ENCODE results near the gene CEP89. TPM values are rescaled to one million over a fixed set of nuclear protein-coding genes. Genes with fewer than 3 reads are reported as not detected.
"Not testable (repeated sequence)": the region's sequence is repeated elsewhere in the genome, so short reads cannot be mapped to it uniquely, and the experiment has no call there.

The CEP89 gene
- total and polyA plus RNA-seq, 2 donors (not counting 1 experiment from before 2014, with no cell fraction given) = 6.3 to 13.8 TPM

DNA sequence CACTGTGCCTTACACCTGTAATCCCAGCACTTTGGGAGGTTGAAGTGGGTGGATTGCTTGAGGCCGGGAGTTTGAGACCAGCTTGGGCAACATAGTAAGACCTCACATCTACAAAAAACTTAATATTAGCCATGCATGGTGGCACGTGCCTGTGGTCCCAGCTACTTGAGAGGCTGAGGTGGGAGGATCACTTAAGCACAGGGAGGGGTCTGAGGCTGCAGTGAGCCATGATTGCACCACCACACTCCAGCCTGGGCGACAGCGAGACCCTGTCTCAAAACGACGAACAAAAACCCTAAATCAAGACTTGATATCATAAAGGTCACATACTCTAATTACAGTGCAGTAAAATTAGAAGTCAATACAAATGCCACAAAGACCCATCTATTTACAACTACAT is 119.5 kb downstream of the CEP89 start:
- Histone ChIP-seq H3K79me2 (ENCODE audit: control insufficient read depth, insufficient read depth, low read length) (no peaks in the 10 kb centered on the region), H4K20me1 (ENCODE audit: control insufficient read depth, extremely low read depth, insufficient read depth, low read length) (no peaks in the 10 kb centered on the region), H3K9me3 (ENCODE audit: control insufficient read depth, insufficient read depth, low read depth, low read length) (no peaks in the 10 kb centered on the region), H3K4me3 (replicated peaks in 1 of 4; ENCODE audit: control extremely low read depth in 1 of 4, insufficient read depth in 1 of 4, low read depth in 3 of 4, low read length in 4 of 4) (no peak overlapping the region), H3K4me2 (ENCODE audit: extremely low read depth, insufficient read depth, low read length) (no peak overlapping the region), H3K4me1 (ENCODE audit: control insufficient read depth, extremely low read depth, insufficient read depth, low read length) (no peaks in the 10 kb centered on the region), H3K27ac (ENCODE audit: insufficient read depth, low read length) (no peak overlapping the region), H3K27me3 (ENCODE audit: control insufficient read depth, insufficient read depth, low read length) (no peaks in the 10 kb centered on the region), H3K9ac (ENCODE audit: insufficient read depth, low read length) (no peak overlapping the region), H3K36me3 (ENCODE audit: control insufficient read depth, insufficient read depth, low read length) (no peaks in the 10 kb centered on the region), H2AFZ (ENCODE audit: low read length) (no peak overlapping the region)
- DNase-seq (ENCODE audit: low read depth in 2 of 2) = no peak
- no peak for TF ChIP-seq EZH2 (IDR thresholded peaks at IDR 0.05; ENCODE audit: low read length, missing control alignments)

DNA sequence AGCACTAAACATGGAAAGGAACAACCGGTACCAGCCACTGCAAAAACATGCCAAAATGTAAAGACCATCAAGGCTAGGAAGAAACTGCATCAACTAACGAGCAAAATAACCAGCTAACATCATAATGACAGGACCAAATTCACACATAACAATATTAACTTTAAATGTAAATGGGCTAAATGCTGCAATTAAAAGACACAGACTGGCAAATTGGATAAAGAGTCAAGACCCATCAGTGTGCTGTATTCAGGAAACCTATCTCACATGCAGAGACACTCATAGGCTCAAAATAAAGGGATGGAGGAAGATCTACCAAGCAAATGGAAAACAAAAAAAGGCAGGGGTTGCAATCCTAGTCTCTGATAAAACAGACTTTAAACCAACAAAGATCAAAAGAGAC is 123.7 kb downstream of the CEP89 start:
- not testable (repeated sequence) for H3K9ac ChIP-seq (ENCODE audit: insufficient read depth, low read length); H3K27me3 ChIP-seq (ENCODE audit: control insufficient read depth, insufficient read depth, low read length); H3K79me2 ChIP-seq (ENCODE audit: control insufficient read depth, insufficient read depth, low read length); H3K4me3 ChIP-seq (replicated peaks in 1 of 4; ENCODE audit: control extremely low read depth in 1 of 4, insufficient read depth in 1 of 4, low read depth in 3 of 4, low read length in 4 of 4); DNase-seq (ENCODE audit: low read depth in 2 of 2); H3K4me1 ChIP-seq (ENCODE audit: control insufficient read depth, extremely low read depth, insufficient read depth, low read length); H4K20me1 ChIP-seq (ENCODE audit: control insufficient read depth, extremely low read depth, insufficient read depth, low read length); H3K36me3 ChIP-seq (ENCODE audit: control insufficient read depth, insufficient read depth, low read length); H3K4me2 ChIP-seq (ENCODE audit: extremely low read depth, insufficient read depth, low read length); H3K27ac ChIP-seq (ENCODE audit: insufficient read depth, low read length); H3K9me3 ChIP-seq (ENCODE audit: control insufficient read depth, insufficient read depth, low read depth, low read length); H2AFZ ChIP-seq (ENCODE audit: low read length)

DNA sequence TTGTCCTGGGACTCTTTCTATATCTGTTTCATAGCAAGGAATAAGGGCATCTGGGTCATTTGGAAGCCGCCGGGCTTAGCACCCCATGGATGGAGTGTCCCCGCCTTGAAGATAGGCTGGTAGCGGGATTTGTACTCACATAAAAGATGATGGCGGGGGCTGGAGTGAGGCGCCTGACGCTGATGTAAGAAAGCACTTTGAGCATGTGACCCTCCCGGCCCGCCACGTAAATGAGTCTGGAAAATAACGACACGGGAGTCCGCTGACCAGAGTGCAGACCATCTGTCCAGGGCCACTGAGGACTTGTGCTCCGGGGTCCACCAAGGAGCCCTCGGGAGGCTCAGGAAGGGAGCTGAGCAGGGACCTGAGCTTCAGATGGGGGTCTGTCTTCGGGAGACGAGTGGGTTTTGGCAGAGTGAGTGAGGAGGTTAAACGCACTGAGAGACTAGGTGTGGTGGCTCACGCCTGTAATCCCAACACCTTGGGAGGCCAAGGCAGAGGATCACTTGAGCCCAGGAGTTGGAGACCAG is 128.0 kb downstream of the CEP89 start:
- H3K4me2 ChIP-seq (ENCODE audit: extremely low read depth, insufficient read depth, low read length) = no peak overlapping the region
- H4K20me1 ChIP-seq (ENCODE audit: control insufficient read depth, extremely low read depth, insufficient read depth, low read length) = no peaks in the 10 kb centered on the region
- H3K9ac ChIP-seq (ENCODE audit: insufficient read depth, low read length) = no peak overlapping the region
- TF ChIP-seq EZH2 (IDR thresholded peaks at IDR 0.05; ENCODE audit: low read length, missing control alignments) = no peak
- TF ChIP-seq, protein P1, sequence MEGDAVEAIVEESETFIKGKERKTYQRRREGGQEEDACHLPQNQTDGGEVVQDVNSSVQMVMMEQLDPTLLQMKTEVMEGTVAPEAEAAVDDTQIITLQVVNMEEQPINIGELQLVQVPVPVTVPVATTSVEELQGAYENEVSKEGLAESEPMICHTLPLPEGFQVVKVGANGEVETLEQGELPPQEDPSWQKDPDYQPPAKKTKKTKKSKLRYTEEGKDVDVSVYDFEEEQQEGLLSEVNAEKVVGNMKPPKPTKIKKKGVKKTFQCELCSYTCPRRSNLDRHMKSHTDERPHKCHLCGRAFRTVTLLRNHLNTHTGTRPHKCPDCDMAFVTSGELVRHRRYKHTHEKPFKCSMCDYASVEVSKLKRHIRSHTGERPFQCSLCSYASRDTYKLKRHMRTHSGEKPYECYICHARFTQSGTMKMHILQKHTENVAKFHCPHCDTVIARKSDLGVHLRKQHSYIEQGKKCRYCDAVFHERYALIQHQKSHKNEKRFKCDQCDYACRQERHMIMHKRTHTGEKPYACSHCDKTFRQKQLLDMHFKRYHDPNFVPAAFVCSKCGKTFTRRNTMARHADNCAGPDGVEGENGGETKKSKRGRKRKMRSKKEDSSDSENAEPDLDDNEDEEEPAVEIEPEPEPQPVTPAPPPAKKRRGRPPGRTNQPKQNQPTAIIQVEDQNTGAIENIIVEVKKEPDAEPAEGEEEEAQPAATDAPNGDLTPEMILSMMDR (conservative IDR thresholded peaks at IDR 0.05 in 1 of 2, IDR thresholded peaks at IDR 0.05 in 1 of 2; ENCODE audit: low read depth in 1 of 2, low read length in 2 of 2) = no peak
- no peaks in the 10 kb centered on the region for H3K79me2 ChIP-seq (ENCODE audit: control insufficient read depth, insufficient read depth, low read length)
- H3K36me3 ChIP-seq (ENCODE audit: control insufficient read depth, insufficient read depth, low read length) = no peaks in the 10 kb centered on the region
- H3K4me3 ChIP-seq (replicated peaks in 1 of 4; ENCODE audit: control extremely low read depth in 1 of 4, insufficient read depth in 1 of 4, low read depth in 3 of 4, low read length in 4 of 4) = no peak overlapping the region
- H3K27me3 ChIP-seq (ENCODE audit: control insufficient read depth, insufficient read depth, low read length) = no peaks in the 10 kb centered on the region
- no peak for DNase-seq (ENCODE audit: low read depth in 2 of 2)
- no peaks in the 10 kb centered on the region for H3K9me3 ChIP-seq (ENCODE audit: control insufficient read depth, insufficient read depth, low read depth, low read length)
- no peak overlapping the region for H2AFZ ChIP-seq (ENCODE audit: low read length)
- H3K4me1 ChIP-seq (ENCODE audit: control insufficient read depth, extremely low read depth, insufficient read depth, low read length) = no peaks in the 10 kb centered on the region
- no peak overlapping the region for H3K27ac ChIP-seq (ENCODE audit: insufficient read depth, low read length)

DNA sequence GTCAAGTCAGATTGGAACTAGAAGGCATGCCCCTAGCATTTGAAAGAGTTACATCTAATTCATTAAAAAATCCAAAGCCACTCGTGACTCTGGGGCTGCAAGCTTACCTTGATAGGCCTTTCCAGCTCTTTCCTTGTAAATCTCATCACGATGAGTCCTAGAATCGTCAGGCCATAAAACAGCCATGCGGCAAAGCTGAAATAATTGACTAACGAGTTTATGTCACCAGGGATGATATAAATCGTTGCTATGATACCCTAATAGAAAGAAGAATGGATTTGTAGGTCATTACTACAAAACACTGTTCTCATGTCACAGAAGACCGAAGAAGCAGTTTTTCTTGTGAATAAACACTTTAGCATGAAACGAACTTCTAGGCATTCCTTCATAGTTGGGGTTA is 129.7 kb downstream of the CEP89 start:
- no peak overlapping the region for H2AFZ ChIP-seq (ENCODE audit: low read length)
- no peaks in the 10 kb centered on the region for H3K36me3 ChIP-seq (ENCODE audit: control insufficient read depth, insufficient read depth, low read length)
- no peaks in the 10 kb centered on the region for H4K20me1 ChIP-seq (ENCODE audit: control insufficient read depth, extremely low read depth, insufficient read depth, low read length)
- H3K4me3 ChIP-seq (replicated peaks in 1 of 4; ENCODE audit: control extremely low read depth in 1 of 4, insufficient read depth in 1 of 4, low read depth in 3 of 4, low read length in 4 of 4) = no peak overlapping the region
- H3K9ac ChIP-seq (ENCODE audit: insufficient read depth, low read length) = no peak overlapping the region
- H3K27me3 ChIP-seq (ENCODE audit: control insufficient read depth, insufficient read depth, low read length) = no peaks in the 10 kb centered on the region
- DNase-seq (ENCODE audit: low read depth in 2 of 2) = no peak
- no peaks in the 10 kb centered on the region for H3K79me2 ChIP-seq (ENCODE audit: control insufficient read depth, insufficient read depth, low read length)
- TF ChIP-seq EZH2 (IDR thresholded peaks at IDR 0.05; ENCODE audit: low read length, missing control alignments) = no peak
- H3K27ac ChIP-seq (ENCODE audit: insufficient read depth, low read length) = no peak overlapping the region
- H3K4me2 ChIP-seq (ENCODE audit: extremely low read depth, insufficient read depth, low read length) = no peak overlapping the region
- H3K9me3 ChIP-seq (ENCODE audit: control insufficient read depth, insufficient read depth, low read depth, low read length) = no peaks in the 10 kb centered on the region
- no peaks in the 10 kb centered on the region for H3K4me1 ChIP-seq (ENCODE audit: control insufficient read depth, extremely low read depth, insufficient read depth, low read length)
